Measurements from ENCODE around the gene LMAN1L.

Gene LMAN1L

DNA sequence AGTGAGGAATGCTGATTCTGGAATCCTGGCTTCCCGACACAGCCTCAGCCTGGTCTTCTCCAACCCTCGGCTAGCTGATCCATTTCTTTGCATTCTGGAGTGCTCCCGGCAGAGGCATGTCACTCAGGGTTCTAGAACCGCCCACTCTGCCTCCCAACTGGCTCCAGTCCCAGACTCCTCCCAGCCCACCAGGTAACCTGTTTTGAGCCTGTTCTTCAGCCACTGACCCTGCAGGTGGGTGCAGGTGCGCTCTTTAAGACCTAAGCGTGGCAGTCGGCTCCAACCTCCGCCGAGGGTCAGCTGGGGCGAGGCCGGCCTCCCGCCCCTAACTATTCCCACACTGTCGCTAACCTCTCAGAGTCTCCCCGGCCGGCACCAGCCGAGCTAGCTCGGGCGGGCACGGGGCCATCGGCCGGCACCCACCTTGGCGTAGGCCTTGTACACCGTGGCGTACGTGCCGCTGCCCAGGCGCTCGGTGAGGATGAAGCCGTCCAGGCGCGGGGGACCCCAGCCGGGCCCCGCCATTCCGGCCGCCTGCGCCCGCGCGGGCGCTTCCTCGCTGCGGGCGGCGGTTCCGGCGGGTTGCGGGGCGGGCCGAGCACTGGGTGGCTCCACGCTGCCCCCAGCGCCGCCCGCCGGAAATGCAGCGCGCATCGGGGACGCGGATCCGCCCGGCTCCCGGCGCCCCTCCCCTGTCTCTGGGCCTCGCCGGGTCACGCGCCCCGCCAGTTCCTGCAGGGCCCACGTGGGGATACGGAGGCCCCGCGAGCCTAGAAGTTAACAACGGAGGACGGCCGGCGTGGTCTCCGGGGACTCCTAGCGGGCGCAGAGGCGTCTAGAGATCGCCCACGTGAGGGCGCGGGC lies 30.2 kb downstream of the LMAN1L start, which contains the start of gene ULK3:
Gene ULK3 (minus strand): TSS at position 576 of the 864 bp plus-strand sequence. CDS start 51 bp downstream, at position 525.
- peak within 1 kb of the TSS; percentile 86 for H3K4me3 ChIP-seq (ENCODE audit: low read depth, low read length)
- no peaks in the 10 kb centered on the region for H3K9me3 ChIP-seq (ENCODE audit: control insufficient read depth, insufficient read depth, low read depth, low read length)
- peaks cover 17% of the 10 kb centered on the region for H3K4me1 ChIP-seq (ENCODE audit: control insufficient read depth, insufficient read depth, low read length)
- peaks cover 32% of the 10 kb centered on the region for H3K36me3 ChIP-seq (ENCODE audit: control insufficient read depth, insufficient read depth, low read length)
- H3K27me3 ChIP-seq (ENCODE audit: control insufficient read depth, insufficient read depth, low read length): no peaks in the 10 kb centered on the region
- peak within 1 kb of the TSS; percentile 92 for H3K27ac ChIP-seq (ENCODE audit: low read depth, low read length)
- H3K9ac ChIP-seq (ENCODE audit: low read length): peak within 1 kb of the TSS; percentile 81

DNA sequence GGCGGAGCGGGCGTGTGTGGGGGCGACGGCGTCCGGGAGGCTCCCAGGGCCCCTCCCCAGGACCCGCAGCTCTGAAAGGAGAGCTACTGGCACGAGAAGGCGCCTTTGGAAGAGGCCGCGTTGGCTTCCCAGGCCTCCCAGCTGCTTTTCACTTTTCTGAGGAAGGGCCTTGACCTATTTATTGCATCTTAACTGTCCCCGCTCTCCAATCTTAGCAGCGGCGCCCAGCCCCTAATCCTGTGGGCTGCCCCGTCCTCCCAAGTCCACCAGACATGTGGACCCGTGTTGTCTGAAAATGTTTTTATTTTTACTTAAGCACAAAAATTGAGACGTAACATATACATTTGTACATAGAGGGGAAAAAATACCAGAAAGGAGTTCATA lies 30.8 kb downstream of the LMAN1L start:
- H3K4me3 ChIP-seq (ENCODE audit: low read depth, low read length): peak overlapping the region; percentile 86
- no peaks in the 10 kb centered on the region for H3K27me3 ChIP-seq (ENCODE audit: control insufficient read depth, insufficient read depth, low read length)
- peaks cover 17% of the 10 kb centered on the region for H3K4me1 ChIP-seq (ENCODE audit: control insufficient read depth, insufficient read depth, low read length)
- peak overlapping the region; percentile 81 for H3K9ac ChIP-seq (ENCODE audit: low read length)
- H3K27ac ChIP-seq (ENCODE audit: low read depth, low read length): peak overlapping the region; percentile 92
- H3K9me3 ChIP-seq (ENCODE audit: control insufficient read depth, insufficient read depth, low read depth, low read length): no peaks in the 10 kb centered on the region
- peaks cover 36% of the 10 kb centered on the region for H3K36me3 ChIP-seq (ENCODE audit: control insufficient read depth, insufficient read depth, low read length)

DNA sequence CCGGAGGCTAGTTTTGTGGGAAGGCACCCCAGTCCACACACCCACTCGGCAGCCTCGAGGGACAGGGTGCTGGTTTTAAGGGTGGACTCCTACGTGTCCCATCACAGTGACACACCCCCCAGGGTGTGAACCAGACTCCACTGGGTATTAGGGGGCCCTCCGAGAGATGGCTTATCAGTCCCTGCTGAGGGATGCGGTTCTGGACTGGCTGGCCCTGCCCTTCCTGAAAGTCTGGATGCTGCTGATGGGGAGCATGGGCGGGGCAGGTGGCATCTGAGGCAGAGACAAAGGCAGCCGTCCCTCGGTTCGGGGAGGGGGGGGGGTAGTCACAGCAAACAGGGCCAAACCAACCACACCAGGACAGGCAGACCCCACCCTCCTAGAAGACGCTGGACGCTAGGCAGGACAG lies 31.3 kb downstream of the LMAN1L start:
- Histone ChIP-seq H3K9me3 (ENCODE audit: control insufficient read depth, insufficient read depth, low read depth, low read length) (no peaks in the 10 kb centered on the region), H3K27ac (ENCODE audit: low read depth, low read length) (peak overlapping the region; percentile 92; the same call in 1 of the 2 replicates), H3K4me3 (ENCODE audit: low read depth, low read length) (peak overlapping the region; percentile 86)

DNA sequence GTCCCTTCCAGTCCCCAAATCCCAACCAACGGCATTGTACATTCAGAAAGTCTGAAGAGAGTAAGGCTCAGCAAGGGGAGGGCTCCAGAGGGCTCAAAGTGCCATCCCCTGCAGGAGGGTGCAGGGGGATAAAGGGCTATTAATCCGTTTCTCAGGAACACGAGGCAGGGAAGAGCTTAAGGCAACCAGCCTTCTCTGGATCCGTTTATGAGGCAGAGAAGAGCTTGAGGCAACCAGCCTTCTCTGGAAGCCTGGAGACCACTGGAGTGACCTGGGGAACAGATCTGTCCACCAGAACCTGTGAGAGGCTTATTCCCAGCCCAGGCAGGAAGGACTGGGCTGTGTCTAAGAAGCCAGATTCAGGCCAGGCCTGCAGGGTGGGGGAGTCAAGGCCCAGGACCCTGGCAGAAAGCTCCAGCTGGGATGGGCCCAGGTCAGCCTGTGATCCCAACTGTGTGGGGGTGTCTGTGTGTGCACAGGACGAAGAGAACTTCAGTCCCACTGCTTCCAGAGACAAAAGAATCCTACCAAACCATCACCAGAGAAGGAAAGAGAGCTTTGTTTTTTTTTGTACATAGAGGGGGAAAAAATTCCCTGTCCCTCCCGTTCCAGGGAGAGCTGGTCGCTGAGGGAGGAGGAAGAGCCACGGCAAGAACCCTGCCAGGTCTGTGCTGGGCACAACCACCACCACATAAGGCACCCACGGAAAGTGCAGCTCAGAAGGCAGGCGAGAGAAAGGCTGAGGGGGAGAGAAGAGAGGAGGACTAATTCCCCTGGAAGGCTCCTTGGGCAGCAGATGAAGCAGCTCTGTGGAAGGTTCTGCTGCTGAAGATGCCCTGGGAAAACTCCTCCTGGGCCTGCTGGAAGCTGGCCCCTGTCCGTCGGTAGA lies 31.9 kb downstream of the LMAN1L start:
- Histone ChIP-seq H3K36me3 (ENCODE audit: control insufficient read depth, insufficient read depth, low read length) (peaks cover 37% of the 10 kb centered on the region), H3K27ac (ENCODE audit: low read depth, low read length) (no peak overlapping the region)

More for the DNA sequence above, 31.3 kb downstream of the LMAN1L start:
- H3K36me3 ChIP-seq (ENCODE audit: control insufficient read depth, insufficient read depth, low read length): peaks cover 37% of the 10 kb centered on the region
- H3K9ac ChIP-seq (ENCODE audit: low read length): peak overlapping the region; percentile 81
- H3K27me3 ChIP-seq (ENCODE audit: control insufficient read depth, insufficient read depth, low read length): no peaks in the 10 kb centered on the region
- peaks cover 17% of the 10 kb centered on the region for H3K4me1 ChIP-seq (ENCODE audit: control insufficient read depth, insufficient read depth, low read length)

DNA sequence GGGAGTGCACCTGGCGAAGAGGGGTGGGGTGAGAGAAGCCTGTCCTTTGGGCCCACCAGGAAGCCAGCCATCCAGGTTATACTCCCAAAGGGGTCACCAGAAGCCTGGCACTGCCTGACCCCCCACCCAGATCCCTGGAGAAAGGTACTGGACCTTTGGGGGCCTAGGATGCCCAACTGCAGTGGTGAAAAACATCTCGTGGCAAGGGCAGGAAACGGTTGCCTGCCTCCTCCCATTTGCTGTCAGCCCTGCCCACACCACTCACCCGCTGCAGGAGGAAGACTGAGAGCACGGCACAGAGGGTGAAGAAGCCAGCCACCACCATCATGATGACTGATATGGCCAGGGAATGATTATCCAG lies 32.6 kb downstream of the LMAN1L start:
- Histone ChIP-seq H3K9ac (ENCODE audit: low read length) (no peak overlapping the region), H3K4me3 (ENCODE audit: low read depth, low read length) (no peak overlapping the region), H3K27ac (ENCODE audit: low read depth, low read length) (no peak overlapping the region), H3K9me3 (ENCODE audit: control insufficient read depth, insufficient read depth, low read depth, low read length) (no peaks in the 10 kb centered on the region), H3K36me3 (ENCODE audit: control insufficient read depth, insufficient read depth, low read length) (peaks cover 43% of the 10 kb centered on the region), H3K27me3 (ENCODE audit: control insufficient read depth, insufficient read depth, low read length) (no peaks in the 10 kb centered on the region), H3K4me1 (ENCODE audit: control insufficient read depth, insufficient read depth, low read length) (peaks cover 17% of the 10 kb centered on the region)

More for the DNA sequence above, 31.9 kb downstream of the LMAN1L start:
- Histone ChIP-seq H3K9me3 (ENCODE audit: control insufficient read depth, insufficient read depth, low read depth, low read length) (no peaks in the 10 kb centered on the region), H3K27me3 (ENCODE audit: control insufficient read depth, insufficient read depth, low read length) (no peaks in the 10 kb centered on the region), H3K9ac (ENCODE audit: low read length) (no peak overlapping the region), H3K4me3 (ENCODE audit: low read depth, low read length) (no peak overlapping the region), H3K4me1 (ENCODE audit: control insufficient read depth, insufficient read depth, low read length) (peaks cover 17% of the 10 kb centered on the region)

DNA sequence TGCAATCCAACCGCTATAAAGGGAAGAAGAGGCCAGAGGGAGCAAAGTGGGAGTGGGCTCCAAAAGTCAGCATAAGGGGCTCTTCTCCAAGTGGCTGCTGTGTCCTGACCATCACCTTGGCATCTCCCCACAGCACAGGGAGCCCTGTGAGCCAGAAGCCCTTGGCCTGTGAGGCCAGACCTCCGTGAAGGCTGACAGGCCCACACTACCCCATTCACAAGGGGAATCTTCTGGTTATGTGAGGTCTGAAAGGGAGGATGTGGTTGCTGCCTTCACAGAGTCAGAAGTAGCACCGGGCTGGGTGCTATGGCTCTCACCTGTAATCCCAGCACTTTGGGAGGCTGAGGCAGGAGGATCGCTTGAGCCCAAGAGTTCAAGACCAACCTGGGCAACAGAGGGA lies 32.9 kb downstream of the LMAN1L start:
- no peak overlapping the region for H3K27ac ChIP-seq (ENCODE audit: low read depth, low read length)
- peaks cover 44% of the 10 kb centered on the region for H3K36me3 ChIP-seq (ENCODE audit: control insufficient read depth, insufficient read depth, low read length)
- no peak overlapping the region for H3K9ac ChIP-seq (ENCODE audit: low read length)

DNA sequence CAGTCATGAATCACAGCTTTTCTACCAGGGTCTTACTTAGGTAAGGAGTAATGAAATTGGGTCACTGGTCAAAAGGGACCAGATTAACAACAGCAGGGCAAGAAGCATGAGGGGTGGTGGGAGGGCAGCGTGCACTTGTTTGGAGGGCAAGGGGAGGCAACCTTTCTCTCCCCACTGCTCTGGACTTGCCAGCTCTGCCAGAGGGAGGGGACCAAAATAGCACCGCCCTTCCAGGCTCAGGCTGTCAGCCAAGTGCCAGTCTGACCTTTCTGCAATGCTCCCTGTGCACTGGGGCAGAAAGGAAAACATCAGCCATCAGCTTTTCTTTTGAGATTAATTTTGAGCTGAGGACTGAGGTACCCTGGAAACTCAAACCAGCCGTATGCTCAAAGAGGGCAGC lies 34.8 kb downstream of the LMAN1L start:
- peaks cover 62% of the 10 kb centered on the region for H3K36me3 ChIP-seq (ENCODE audit: control insufficient read depth, insufficient read depth, low read length)

More for the DNA sequence above, 32.9 kb downstream of the LMAN1L start:
- Histone ChIP-seq H3K9me3 (ENCODE audit: control insufficient read depth, insufficient read depth, low read depth, low read length) (no peaks in the 10 kb centered on the region), H3K4me3 (ENCODE audit: low read depth, low read length) (no peak overlapping the region), H3K27me3 (ENCODE audit: control insufficient read depth, insufficient read depth, low read length) (no peaks in the 10 kb centered on the region), H3K4me1 (ENCODE audit: control insufficient read depth, insufficient read depth, low read length) (peaks cover 17% of the 10 kb centered on the region)

DNA sequence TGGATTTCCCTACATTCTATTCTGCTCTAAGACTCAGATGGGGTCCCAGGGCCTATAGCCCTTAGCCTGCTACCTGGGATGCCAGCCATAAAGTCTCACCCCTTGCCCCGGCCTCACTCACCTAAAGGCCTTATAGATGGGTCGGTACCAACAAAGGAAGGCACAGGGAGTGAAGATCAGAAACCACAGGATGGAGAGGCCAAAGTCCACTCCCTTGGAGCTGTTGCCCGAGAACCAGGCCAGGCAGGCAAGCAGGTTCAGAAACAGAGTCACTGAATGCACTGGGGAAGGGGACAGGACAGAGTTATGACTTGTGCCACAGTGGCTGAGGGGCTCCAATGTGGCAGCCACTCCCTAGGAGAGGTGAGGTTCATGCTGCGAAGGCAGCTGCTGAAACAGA lies 37.8 kb downstream of the LMAN1L start:
- Histone ChIP-seq H3K27me3 (ENCODE audit: control insufficient read depth, insufficient read depth, low read length) (no peaks in the 10 kb centered on the region), H3K4me1 (ENCODE audit: control insufficient read depth, insufficient read depth, low read length) (no peaks in the 10 kb centered on the region), H3K27ac (ENCODE audit: low read depth, low read length) (no peak overlapping the region), H3K36me3 (ENCODE audit: control insufficient read depth, insufficient read depth, low read length) (peaks cover 70% of the 10 kb centered on the region), H3K9ac (ENCODE audit: low read length) (no peak overlapping the region), H3K9me3 (ENCODE audit: control insufficient read depth, insufficient read depth, low read depth, low read length) (no peaks in the 10 kb centered on the region), H3K4me3 (ENCODE audit: low read depth, low read length) (no peak overlapping the region)

More for the DNA sequence above, 34.8 kb downstream of the LMAN1L start:
- Histone ChIP-seq H3K27me3 (ENCODE audit: control insufficient read depth, insufficient read depth, low read length) (no peaks in the 10 kb centered on the region), H3K9me3 (ENCODE audit: control insufficient read depth, insufficient read depth, low read depth, low read length) (no peaks in the 10 kb centered on the region), H3K4me1 (ENCODE audit: control insufficient read depth, insufficient read depth, low read length) (peaks cover 11% of the 10 kb centered on the region; the same call in 1 of the 2 replicates), H3K4me3 (ENCODE audit: low read depth, low read length) (no peak overlapping the region), H3K9ac (ENCODE audit: low read length) (no peak overlapping the region), H3K27ac (ENCODE audit: low read depth, low read length) (no peak overlapping the region)

DNA sequence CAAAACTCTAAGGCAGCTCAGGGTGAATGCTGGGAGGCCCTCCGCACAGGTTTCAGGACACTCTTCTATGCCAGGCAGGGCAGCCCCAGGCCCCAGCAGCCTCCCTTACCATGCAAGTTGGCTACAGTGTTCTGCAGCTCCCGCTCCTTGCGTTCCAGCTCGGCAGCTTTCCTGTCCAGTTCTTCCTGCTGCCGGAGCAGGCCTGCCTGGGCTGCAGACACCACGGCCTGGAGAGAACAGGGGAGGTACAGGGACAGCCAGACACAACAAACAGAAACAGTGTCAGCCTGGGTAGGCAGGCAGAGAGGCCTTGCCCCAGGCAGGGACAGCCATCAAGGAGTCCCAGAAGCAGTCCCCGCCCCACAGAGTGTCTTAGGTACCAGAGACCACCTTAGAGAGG lies 39.3 kb downstream of the LMAN1L start:
- Histone ChIP-seq H3K9ac (ENCODE audit: low read length) (no peak overlapping the region), H3K36me3 (ENCODE audit: control insufficient read depth, insufficient read depth, low read length) (peaks cover 67% of the 10 kb centered on the region)

GRCh38 chr15:74854453-74855022 lies 41.9 kb downstream of the LMAN1L start:
- Histone ChIP-seq H3K4me3 (ENCODE audit: low read depth, low read length) (no peak overlapping the region), H3K4me1 (ENCODE audit: control insufficient read depth, insufficient read depth, low read length) (no peaks in the 10 kb centered on the region), H3K36me3 (ENCODE audit: control insufficient read depth, insufficient read depth, low read length) (peaks cover 53% of the 10 kb centered on the region), H3K9me3 (ENCODE audit: control insufficient read depth, insufficient read depth, low read depth, low read length) (no peaks in the 10 kb centered on the region), H3K27ac (ENCODE audit: low read depth, low read length) (no peak overlapping the region), H3K9ac (ENCODE audit: low read length) (no peak overlapping the region), H3K27me3 (ENCODE audit: control insufficient read depth, insufficient read depth, low read length) (no peaks in the 10 kb centered on the region)

More for the DNA sequence above, 39.3 kb downstream of the LMAN1L start:
- no peaks in the 10 kb centered on the region for H3K4me1 ChIP-seq (ENCODE audit: control insufficient read depth, insufficient read depth, low read length)
- no peak overlapping the region for H3K27ac ChIP-seq (ENCODE audit: low read depth, low read length)
- no peaks in the 10 kb centered on the region for H3K27me3 ChIP-seq (ENCODE audit: control insufficient read depth, insufficient read depth, low read length)
- no peak overlapping the region for H3K4me3 ChIP-seq (ENCODE audit: low read depth, low read length)
- no peaks in the 10 kb centered on the region for H3K9me3 ChIP-seq (ENCODE audit: control insufficient read depth, insufficient read depth, low read depth, low read length)

Data from HUES6 (cell line).